AG10803 (cell line): ENCODE measurements around the gene MPZL3.

ENCODE experiments used
- DNase-seq: peaks from one replicate; pipeline ENCODE4 v3.0.0; 2010; ENCODE audit warnings: low read depth
- H3K4me3 ChIP-seq: 2 replicates; pipeline ENCODE4 v1.5.1; 2011; ENCODE audit warnings: mild to moderate bottlenecking, low read length, control low read depth
- TF ChIP-seq, protein P1 (sequence below): conservative IDR thresholded peaks from 2 replicates; pipeline ENCODE4 v1.5.1; 2011; ENCODE audit warnings: mild to moderate bottlenecking, low read length, control low read depth, inconsistent platforms

MPZL3 gene

GRCh38 chr11:118240999-118241763, 11.0 kb downstream of the MPZL3 start:
- no peak for DNase-seq
- H3K4me3 ChIP-seq: no peak overlapping the region
- TF ChIP-seq, protein P1, sequence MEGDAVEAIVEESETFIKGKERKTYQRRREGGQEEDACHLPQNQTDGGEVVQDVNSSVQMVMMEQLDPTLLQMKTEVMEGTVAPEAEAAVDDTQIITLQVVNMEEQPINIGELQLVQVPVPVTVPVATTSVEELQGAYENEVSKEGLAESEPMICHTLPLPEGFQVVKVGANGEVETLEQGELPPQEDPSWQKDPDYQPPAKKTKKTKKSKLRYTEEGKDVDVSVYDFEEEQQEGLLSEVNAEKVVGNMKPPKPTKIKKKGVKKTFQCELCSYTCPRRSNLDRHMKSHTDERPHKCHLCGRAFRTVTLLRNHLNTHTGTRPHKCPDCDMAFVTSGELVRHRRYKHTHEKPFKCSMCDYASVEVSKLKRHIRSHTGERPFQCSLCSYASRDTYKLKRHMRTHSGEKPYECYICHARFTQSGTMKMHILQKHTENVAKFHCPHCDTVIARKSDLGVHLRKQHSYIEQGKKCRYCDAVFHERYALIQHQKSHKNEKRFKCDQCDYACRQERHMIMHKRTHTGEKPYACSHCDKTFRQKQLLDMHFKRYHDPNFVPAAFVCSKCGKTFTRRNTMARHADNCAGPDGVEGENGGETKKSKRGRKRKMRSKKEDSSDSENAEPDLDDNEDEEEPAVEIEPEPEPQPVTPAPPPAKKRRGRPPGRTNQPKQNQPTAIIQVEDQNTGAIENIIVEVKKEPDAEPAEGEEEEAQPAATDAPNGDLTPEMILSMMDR: no peak

GRCh38 chr11:118239509-118240205, 12.5 kb downstream of the MPZL3 start:
- DNase-seq: no peak
- H3K4me3 ChIP-seq: no peak overlapping the region
- TF ChIP-seq, protein P1: no peak

GRCh38 chr11:118238929-118239328, 13.2 kb downstream of the MPZL3 start:
- TF ChIP-seq, protein P1: no peak
- no peak overlapping the region for H3K4me3 ChIP-seq
- no peak for DNase-seq

DNA sequence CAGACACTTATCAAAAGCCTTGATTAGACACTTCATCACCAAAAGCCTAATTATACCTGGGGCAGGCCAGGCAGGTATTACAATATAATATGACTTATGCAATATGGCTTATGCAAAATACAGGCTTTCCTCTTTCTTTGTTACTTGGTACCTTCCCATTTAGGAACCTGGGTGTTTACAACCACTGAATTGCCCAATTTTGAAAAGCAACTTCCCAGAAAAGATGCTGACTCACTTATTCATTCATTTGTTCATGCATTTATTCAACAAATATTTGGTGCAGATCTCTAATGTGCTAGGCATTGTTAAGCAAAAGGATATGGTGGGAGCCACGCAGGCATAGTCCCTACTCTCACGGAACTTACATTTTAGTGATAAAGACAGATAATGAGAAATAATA, 13.7 kb downstream of the MPZL3 start:
- TF ChIP-seq, protein P1: no peak
- no peak overlapping the region for H3K4me3 ChIP-seq
- no peak for DNase-seq

DNA sequence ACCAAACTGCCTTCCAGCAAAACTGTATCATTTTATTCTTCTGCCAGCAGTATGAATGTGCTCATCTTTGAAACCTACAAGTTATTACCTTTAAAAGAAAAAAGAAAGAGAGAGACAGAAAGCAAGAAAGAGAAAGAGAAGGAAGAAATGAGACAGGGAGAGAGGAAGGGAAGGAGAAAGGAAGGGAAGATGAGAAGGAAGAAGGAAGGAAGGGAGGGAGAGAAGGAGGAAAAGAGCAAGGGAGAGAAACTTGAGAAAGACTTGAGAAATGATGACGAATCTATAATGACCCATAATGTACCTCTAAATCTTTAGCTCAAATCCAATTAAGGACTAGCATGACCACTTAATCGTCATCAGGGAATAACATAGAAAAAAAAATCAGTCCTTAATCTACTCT, 16.0 kb downstream of the MPZL3 start:
- TF ChIP-seq, protein P1: no peak
- no peak for DNase-seq
- no peak overlapping the region for H3K4me3 ChIP-seq

DNA sequence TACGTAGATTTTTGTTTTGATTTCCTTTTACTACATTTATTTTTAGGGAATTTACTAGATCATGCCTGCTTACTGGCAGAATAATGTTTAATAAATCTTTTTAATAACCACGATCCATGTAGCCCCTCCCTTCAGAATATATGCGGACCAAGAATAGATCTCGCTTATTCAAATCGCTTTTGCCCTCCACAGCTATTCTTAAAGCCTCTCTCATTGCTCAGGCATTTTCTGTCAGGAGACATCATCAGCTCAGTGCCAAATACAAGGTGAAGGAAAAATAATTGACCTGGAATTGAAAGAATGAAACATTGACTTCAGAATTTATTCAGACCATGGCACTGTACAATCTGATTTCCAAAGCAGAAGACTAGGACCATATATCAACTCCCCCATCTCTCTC, 17.3 kb downstream of the MPZL3 start:
- no peak for DNase-seq
- H3K4me3 ChIP-seq: no peak overlapping the region
- TF ChIP-seq, protein P1: no peak

GRCh38 chr11:118233850-118234249, 18.3 kb downstream of the MPZL3 start:
- TF ChIP-seq, protein P1: no peak
- DNase-seq: no peak
- H3K4me3 ChIP-seq: no peak overlapping the region
